ENCODE results near the gene SACS.

The SACS gene

GRCh38 chr13:23288995-23289394, 144.5 kb downstream of the SACS start:
- DNase-seq (ENCODE audit: low spot score): no peak

GRCh38 chr13:23288564-23288963, 144.9 kb downstream of the SACS start:
- DNase-seq (ENCODE audit: low spot score): no peak

- no peak for DNase-seq (ENCODE audit: low spot score)
Observed at GRCh38 chr13:23279321-23279720, 154.2 kb downstream of the SACS start.

Measured in ecto neural progenitor cell (in vitro differentiated cells).